Measurements from ENCODE around the gene TMEM150C. TPM values are rescaled to one million over a fixed set of nuclear protein-coding genes. Genes with fewer than 3 reads are reported as not detected.

Gene TMEM150C
- total and polyA plus RNA-seq, 8 donors = 1.0 to 8.7 (median 3.0) TPM

DNA sequence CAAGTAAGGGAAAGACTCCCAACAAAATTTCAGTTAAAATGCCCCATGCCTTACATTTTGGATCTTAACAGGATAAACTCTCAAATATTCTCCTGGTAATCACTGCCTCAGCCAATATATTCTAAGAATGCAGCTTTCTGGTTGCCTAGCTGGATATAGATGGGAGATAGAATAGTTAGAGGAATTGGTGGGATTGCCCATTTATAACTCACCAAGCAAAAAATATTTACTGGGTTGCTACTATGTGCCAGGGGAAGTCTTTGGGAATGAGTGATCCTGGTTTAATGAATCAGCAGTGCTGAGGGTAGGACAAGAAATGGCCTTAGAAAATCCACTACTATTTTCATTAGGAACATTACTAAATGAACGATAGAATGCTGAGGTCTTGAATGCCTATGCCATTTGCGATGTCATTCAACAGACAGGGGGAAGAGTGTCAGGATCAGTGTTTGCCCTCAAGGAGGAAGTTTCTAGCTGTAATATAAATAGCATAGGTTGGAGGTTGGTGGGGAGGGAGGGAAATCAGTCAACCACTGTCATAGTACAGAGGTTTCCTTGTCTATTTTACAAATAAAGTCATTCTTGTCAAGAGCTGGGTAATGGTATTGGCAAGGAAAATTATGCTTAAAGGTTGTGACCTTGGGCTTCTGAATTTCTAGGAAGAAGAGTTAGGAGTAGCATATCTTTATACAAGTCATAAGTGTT is 67.9 kb downstream of the TMEM150C start:
- Histone ChIP-seq H3K36me3 (no peaks in the 10 kb centered on the region), H3K27ac (no peak overlapping the region), H3K27me3 (no peaks in the 10 kb centered on the region), H3K9me3 (no peaks in the 10 kb centered on the region), H3K4me3 (no peak overlapping the region), H3K4me1 (no peaks in the 10 kb centered on the region)
- ATAC-seq = no peak
- no peak for FAIRE-seq
- intact Hi-C loops (cut with DNase I) = no loop called here
- no peak for DNase-seq
- TF ChIP-seq, protein P1, sequence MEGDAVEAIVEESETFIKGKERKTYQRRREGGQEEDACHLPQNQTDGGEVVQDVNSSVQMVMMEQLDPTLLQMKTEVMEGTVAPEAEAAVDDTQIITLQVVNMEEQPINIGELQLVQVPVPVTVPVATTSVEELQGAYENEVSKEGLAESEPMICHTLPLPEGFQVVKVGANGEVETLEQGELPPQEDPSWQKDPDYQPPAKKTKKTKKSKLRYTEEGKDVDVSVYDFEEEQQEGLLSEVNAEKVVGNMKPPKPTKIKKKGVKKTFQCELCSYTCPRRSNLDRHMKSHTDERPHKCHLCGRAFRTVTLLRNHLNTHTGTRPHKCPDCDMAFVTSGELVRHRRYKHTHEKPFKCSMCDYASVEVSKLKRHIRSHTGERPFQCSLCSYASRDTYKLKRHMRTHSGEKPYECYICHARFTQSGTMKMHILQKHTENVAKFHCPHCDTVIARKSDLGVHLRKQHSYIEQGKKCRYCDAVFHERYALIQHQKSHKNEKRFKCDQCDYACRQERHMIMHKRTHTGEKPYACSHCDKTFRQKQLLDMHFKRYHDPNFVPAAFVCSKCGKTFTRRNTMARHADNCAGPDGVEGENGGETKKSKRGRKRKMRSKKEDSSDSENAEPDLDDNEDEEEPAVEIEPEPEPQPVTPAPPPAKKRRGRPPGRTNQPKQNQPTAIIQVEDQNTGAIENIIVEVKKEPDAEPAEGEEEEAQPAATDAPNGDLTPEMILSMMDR (IDR thresholded peaks at IDR 0.05) = no peak
- WGBS, 2 donors = 69 to 88% methylated on average over 2 of the region's 2 CpGs

DNA sequence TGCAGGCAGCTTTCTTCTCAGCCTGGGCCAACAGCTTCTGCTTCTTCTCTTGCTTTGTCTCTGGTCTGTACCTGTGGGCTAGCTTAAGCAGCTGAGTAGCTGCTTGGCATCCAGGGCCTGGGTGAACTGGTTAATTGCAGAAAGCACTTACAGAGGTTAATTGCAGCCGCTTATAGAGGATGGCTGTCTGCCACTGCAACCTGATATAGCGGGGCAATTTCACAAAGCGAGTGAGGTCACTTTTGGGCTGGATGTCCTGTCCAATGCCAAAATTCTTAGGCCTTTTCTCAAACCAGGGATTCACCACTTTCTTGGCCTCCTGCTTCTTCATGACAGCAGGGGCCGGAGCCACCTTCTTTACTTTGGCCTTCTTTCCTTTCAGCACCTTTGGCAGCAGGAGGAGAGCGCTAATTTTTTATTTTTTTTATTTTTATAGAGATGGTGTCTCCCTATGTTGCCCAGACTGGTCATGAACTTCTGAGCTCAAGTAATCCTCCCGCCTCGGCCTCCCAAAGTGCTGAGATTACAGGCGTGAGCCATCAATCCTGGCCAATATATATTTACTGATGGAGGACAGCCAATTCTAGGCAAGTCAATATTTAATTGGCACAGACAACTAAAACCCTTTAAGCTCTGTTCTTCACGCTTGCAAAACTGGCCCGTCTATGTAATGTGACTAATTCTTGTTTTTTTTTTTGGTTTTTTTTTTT is 70.4 kb downstream of the TMEM150C start:
- TF ChIP-seq, protein P1 (IDR thresholded peaks at IDR 0.05) = no peak
- intact Hi-C loops (cut with DNase I) = no loop called here
- H3K4me3 ChIP-seq = no peak overlapping the region
- no peaks in the 10 kb centered on the region for H3K27me3 ChIP-seq
- no peaks in the 10 kb centered on the region for H3K36me3 ChIP-seq
- H3K9me3 ChIP-seq = no peaks in the 10 kb centered on the region
- peak; percentile 78 to 98 (median 88) for ATAC-seq
- H3K27ac ChIP-seq = no peak overlapping the region
- peak in 2 of 6 donors; percentile 16 to 37 for DNase-seq
- no peaks in the 10 kb centered on the region for H3K4me1 ChIP-seq
- 45 to 50% methylated on average over 10 of the region's 10 CpGs for WGBS, 2 donors
- FAIRE-seq = no peak

DNA sequence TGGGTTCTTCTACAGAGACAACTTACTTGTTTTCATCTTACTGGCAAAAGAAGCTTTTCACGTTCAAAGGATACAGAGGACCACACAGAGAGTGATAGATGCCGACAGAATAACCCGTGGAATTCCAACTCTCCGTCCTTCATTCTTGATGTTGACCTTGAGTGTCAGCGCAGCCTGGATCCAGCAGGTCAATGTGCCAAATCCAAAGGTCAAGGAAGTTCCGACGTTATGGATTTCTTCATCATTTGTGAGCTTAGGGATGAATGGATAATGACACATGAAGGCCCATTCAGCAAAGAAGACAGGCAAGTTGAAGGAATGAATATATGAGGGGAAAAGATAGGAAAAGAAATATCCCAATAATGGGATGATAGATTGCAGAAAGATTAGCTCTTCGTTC is 71.8 kb downstream of the TMEM150C start:
- FAIRE-seq (no peak), ATAC-seq (no peak), DNase-seq (no peak)
- H3K27me3 ChIP-seq = no peaks in the 10 kb centered on the region
- intact Hi-C loops (cut with DNase I) = no loop called here
- H3K4me3 ChIP-seq = no peak overlapping the region
- H3K9me3 ChIP-seq = no peaks in the 10 kb centered on the region
- 32 to 33% methylated on average over 8 of the region's 8 CpGs for WGBS, 2 donors
- no peak overlapping the region for H3K27ac ChIP-seq
- TF ChIP-seq, protein P1 (IDR thresholded peaks at IDR 0.05) = no peak
- no peaks in the 10 kb centered on the region for H3K36me3 ChIP-seq
- no peaks in the 10 kb centered on the region for H3K4me1 ChIP-seq

DNA sequence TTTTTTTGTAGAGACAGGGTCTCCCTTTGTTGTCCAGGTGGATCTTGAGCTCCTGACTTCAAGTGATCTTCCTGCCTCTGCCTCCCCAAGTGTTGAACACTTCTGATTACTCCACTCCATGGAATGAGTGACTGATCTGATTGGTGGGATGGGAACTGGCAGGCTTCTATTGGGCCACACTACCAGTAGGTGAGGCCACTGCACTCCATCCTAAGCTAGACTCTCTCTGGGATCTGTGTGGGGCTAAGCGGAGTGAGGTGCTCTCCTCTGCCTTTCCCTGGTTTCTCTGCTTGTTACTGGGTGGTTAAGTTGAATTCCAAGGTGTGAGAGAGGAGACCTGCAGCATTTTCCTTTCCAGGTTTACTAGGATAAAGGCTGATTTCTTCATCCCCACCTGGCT is 72.7 kb downstream of the TMEM150C start:
- 98 to 100% methylated on average over 1 of the region's 1 CpG for WGBS, 2 donors
- intact Hi-C loops (cut with DNase I) = no loop called here
- no peak overlapping the region for H3K27ac ChIP-seq
- no peak for ATAC-seq
- FAIRE-seq = no peak
- H3K4me3 ChIP-seq = no peak overlapping the region
- no peak for DNase-seq
- no peaks in the 10 kb centered on the region for H3K27me3 ChIP-seq
- TF ChIP-seq, protein P1 (IDR thresholded peaks at IDR 0.05) = no peak
- no peaks in the 10 kb centered on the region for H3K4me1 ChIP-seq
- H3K36me3 ChIP-seq = no peaks in the 10 kb centered on the region
- no peaks in the 10 kb centered on the region for H3K9me3 ChIP-seq
